Hematopoietic multipotent progenitor cell treated with erythropoietin and hydrocortisone succinate and interleukin-3 and kit ligand, for 17 days (in vitro differentiated cells): ENCODE data around the gene LOXHD1.

Experiments used
- DNase-seq: peaks from one replicate; pipeline ENCODE4 v3.0.0-alpha.2; 2015; ENCODE audit warnings: low spot score

LOXHD1 gene

DNA sequence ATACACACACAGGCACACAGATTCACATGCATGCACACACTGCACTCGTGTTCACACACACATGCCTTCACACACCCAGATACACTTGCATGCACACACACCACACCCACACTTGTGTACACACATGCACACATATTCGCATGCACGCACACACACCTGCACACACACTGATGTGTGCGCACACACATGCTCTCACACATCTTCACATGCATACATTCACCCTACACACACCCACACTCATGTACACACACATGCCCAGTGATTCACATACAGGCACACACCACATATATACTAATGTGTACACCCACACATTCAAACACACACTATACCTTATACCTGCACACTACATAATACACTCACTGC is 181.6 kb downstream of the LOXHD1 start:
- DNase-seq, result no peak

GRCh38 chr18:46474487-46475389 is 182.3 kb downstream of the LOXHD1 start:
- no peak for DNase-seq

GRCh38 chr18:46471809-46472498 is 185.1 kb downstream of the LOXHD1 start:
- no peak for DNase-seq

DNA sequence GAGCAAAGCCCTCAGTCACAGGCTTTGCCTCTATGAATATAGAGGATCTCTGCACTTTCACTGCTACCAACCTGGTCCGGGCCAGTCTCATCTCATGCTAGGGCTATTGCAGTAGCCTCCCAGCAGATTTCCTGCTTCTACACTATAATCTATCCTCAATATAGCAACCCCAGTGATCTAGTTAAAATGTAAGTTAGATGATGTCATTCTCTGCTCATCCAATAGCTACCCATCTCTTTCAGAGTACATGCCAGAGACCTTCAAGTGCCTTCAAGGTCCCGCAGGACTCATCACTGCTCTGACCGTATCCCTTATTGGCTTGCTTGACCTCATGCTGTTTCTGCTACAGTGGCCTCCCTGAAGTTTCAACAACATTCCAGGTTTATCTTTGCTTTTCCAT is 186.3 kb downstream of the LOXHD1 start:
- no peak for DNase-seq

- DNase-seq, result no peak
These were observed 187.7 kb downstream of the LOXHD1 start for GRCh38 chr18:46469186-46469915.

DNA sequence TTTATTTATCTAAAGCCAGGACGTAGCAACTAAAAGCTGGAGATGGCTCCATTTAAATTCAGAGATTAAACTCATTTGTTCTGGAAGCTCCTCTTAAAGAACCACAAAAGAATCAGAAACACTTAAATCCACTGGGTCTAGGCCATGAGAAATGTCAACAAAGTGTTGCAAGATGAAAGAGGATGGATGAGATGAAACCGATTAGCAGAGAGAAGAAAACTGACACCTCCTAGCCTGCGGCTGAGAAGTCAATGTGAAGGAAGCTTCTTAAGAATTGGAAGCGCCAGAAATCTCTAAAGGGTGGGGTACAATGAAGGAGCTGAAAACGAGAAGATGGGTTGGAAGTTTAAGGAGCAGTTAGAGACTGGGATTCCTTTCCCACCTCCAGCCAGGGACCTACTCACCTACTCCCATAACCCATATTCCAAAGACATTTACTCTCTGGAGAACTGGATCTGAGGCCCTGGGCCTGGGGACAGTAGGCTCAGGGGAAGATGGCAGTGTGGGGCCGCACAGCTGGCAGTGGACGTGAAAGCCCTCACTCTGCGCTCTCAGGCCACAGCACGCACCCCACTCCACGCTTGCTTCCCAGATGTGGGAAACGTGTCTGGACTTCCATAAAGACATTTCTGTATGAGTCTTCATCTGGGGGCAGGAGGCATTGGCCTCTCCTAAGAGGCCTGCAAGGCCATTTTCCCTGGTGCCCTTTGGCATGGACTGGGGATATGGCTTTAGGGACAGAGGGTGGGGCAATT is 188.4 kb downstream of the LOXHD1 start:
- no peak for DNase-seq

- no peak for DNase-seq
These were observed 190.5 kb downstream of the LOXHD1 start for GRCh38 chr18:46466234-46467160.

DNA sequence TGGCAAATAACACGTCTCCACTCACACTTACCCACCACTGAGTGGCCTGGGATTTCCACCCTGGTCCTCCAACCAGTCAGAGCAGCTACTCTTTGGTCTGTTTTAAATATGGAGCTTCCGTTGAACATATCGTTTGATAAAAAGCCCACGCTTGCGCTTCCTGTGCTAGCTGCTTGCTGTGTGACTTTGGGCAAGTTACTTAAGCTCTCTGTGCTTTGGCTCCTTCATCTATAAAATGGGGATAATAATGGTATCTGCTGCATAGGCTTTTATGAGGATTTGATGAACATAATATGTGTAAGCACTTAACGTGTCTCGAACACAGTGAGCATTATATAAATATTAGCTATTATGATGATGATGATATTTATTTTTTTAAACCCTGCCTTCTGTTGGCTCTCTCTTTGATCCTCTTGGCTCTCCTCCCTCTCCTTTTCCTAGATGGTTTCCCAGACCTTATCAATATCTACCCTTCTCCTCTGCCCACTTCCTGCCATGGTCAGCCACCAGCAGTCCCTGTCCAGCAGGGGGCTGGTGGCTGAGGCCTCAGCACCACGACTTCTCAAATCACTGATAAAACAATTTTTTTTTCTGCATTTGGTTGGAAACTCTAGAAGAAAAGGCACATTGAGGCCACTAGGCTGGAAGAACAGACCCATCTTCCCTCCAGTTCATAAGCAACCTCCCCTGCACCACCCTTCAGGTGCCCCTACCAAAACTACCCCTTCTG is 191.9 kb downstream of the LOXHD1 start:
- no peak for DNase-seq

GRCh38 chr18:46462523-46462922 is 194.5 kb downstream of the LOXHD1 start:
- no peak for DNase-seq

GRCh38 chr18:46461993-46462392 is 195.0 kb downstream of the LOXHD1 start:
- no peak for DNase-seq

- DNase-seq, result no peak
These were observed 196.3 kb downstream of the LOXHD1 start for GRCh38 chr18:46460754-46461153.

GRCh38 chr18:46459789-46460455 is 197.1 kb downstream of the LOXHD1 start:
- DNase-seq, result no peak

DNA sequence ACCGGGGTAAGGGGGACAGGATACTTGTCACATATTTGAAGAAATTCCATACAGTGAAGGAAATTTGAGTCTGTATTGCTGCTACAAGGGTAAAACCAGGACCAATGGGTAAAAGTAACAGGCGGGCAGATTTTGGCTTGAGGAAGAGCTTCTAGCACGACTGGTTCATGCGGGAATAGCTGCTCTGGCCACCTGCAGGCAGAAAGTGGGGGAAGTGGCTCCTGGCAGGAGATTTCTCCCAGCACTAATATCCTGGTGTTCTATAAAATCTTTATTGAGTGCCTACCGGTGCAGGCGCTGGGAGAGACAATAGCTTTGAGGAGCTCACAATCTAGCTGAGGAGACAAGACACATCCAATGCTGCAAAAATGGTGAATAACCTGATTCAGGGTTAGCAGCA is 198.5 kb downstream of the LOXHD1 start:
- no peak for DNase-seq

DNA sequence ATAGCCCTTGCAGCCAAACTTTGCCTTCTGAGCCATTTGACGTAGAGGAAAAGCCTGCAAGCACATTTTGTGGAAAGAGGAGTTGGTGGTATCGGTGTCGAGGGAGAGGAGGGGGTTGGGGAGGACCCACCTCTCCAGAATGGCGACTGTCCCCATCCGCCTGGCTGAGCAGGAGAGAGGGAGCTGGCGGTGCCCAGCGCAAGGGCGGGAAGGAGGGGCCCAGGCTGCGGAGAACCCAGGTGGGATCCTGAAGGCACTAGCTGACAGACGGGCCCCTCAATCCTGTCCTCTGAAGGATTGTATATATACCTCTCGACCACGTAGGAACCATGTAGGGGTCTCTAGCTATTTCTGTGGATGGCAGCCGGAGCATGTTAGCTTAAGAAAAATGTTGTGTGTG is 200.3 kb downstream of the LOXHD1 start:
- DNase-seq, result no peak

DNA sequence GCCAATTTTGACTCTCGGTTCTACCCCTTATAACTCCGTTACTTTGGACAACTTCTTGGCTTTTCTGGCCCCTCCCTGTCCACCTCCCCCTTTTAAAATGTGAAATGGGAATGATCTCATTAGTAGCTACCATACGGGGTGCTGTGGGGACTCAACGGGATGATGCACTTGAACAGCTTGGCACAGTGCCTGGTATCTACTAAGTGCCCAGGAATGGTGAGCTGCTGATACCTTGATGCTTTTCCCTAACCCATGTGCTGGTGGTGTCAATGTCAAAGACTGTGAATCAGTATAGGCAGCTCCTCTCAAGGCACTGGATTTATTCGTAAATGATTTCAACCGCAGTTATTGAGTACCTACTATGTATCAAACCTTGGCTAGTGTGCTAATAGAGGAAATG is 204.2 kb downstream of the LOXHD1 start:
- no peak for DNase-seq

GRCh38 chr18:46449499-46449898 is 207.5 kb downstream of the LOXHD1 start:
- DNase-seq, result no peak

- DNase-seq, result no peak
These were observed 208.0 kb downstream of the LOXHD1 start for GRCh38 chr18:46449033-46449432.

DNA sequence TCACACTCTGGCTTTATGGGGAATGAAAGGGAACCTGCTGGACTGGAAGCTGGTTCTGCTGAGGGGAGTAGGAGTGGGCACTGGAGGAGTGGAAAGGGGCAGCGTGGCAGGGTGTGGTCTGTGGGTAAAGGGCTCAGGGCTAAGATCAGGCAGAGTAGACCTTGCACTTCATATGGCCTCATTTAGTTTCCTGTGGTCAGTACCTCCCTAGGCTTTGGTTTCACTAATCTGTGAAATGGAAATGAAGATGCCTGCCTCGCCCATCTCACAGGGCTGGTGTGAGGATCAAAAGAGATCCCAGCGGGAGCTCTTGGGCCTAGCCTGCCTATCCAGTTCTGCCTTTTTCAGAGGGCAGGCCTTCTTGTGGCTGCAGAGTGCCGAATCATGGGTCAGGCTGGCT is 208.7 kb downstream of the LOXHD1 start:
- DNase-seq, result no peak

GRCh38 chr18:46447792-46448191 is 209.2 kb downstream of the LOXHD1 start:
- no peak for DNase-seq

DNA sequence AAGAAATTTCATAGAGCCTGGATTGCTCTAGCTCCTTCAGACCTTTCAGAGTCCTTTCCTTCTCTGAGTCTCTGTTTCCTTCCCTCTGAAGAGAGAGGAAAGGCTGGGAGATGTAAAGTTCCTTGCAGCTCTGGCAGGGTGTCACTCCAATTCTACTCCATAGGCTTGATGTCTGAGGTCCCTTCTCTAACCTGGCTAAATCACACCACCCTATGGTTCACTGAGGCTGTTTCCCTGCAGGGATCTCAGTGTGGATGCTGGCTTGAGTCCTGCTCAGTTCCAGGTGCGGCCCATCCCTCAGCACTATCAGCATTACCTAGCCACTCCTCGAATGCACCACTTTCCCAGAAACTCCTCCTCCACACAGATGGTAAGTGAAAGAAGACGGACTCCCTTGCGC is 209.7 kb downstream of the LOXHD1 start:
- no peak for DNase-seq
